HepG2 (cell line): ENCODE results near the gene CPHXL. TPM values are rescaled to one million over a fixed set of nuclear protein-coding genes. Genes with fewer than 3 reads are reported as not detected.

Source experiments
- ATAC-seq: fragments of 200-7000 bp; cut with Tn5 transposase; 3 replicates; pipeline ENCODE4 v1.9.1; 2020; ENCODE audit warnings: mild to moderate bottlenecking, moderate library complexity
- BruUV-seq: library from RNA; stranded (reverse); fragments of 400-500 nt; replicated peaks from 2 replicates; lab custom pipeline; 2021; lab: Mats Ljungman, UMichigan
- CTCF ChIA-PET: fragments of 300-600 bp; formaldehyde crosslinking; extraction: SDS; loops from one replicate; lab custom pipeline; 2021; ENCODE audit warnings: low total read pairs, inconsistent platforms, low intra/inter-chr PET ratio; lab: Yijun Ruan, JAX
- POLR2A ChIA-PET: fragments of 350-600 bp; sonication (Branson Sonifier 250); formaldehyde crosslinking; loops from one replicate; lab custom pipeline; 2020; ENCODE audit warnings: antibody characterized with exemption, inconsistent platforms; lab: Yijun Ruan, JAX
- DNase-seq: peaks from one replicate; pipeline ENCODE4 v3.0.0-alpha.2; 2015; ENCODE audit warnings: low spot score
- FAIRE-seq: peaks from 3 replicates; lab custom pipeline; 2011; peaks lifted over from hg19 to GRCh38; lab: Jason Lieb, UNC
- H2AFZ ChIP-seq: one replicate; pipeline ENCODE4 v1.6.1; 2011; ENCODE audit warnings: low read length, inconsistent platforms
- H3K27ac ChIP-seq: fragments of 300-600 bp; 3 replicates; pipeline ENCODE4 v1.8.0; 2011; ENCODE audit warnings: mixed run types, mild to moderate bottlenecking, mixed read lengths, low read length, inconsistent platforms; ENCODE audit not compliant: insufficient read depth; ENCODE audit errors: extremely low read length
- H3K27me3 ChIP-seq, 2 experiments: fragments of 200-600 bp in 1 of 2; 2 replicates in 1 of 2; 3 replicates in 1 of 2; pipeline versions ENCODE4 v1.6.0 to v1.8.0; 2011; ENCODE audit warnings: low read length in 2 of 2, mild to moderate bottlenecking in 2 of 2, moderate library complexity in 2 of 2, inconsistent platforms in 1 of 2; ENCODE audit not compliant: insufficient read depth in 2 of 2, control insufficient read depth in 1 of 2
- H3K36me3 ChIP-seq, 2 experiments: fragments of 200-600 bp in 1 of 2; replicated peaks in 1 of 2; 2 replicates in 1 of 2; 3 replicates in 1 of 2; pipeline versions ENCODE4 v1.5.1 to v1.8.0; 2011; ENCODE audit warnings: low read length in 2 of 2, inconsistent platforms in 1 of 2; ENCODE audit not compliant: insufficient read depth in 2 of 2, control insufficient read depth in 1 of 2
- H3K4me1 ChIP-seq: 2 replicates; pipeline ENCODE4 v1.5.1; 2012; ENCODE audit warnings: low read length, inconsistent platforms; ENCODE audit not compliant: insufficient read depth
- H3K4me2 ChIP-seq: 2 replicates; pipeline ENCODE4 v1.6.0; 2011; ENCODE audit warnings: low read depth, low read length, inconsistent platforms
- H3K4me3 ChIP-seq, 3 experiments: fragments of 200-600 bp in 1 of 3; sonication (generic), shearing (Covaris generic) in 1 of 3; replicated peaks in 1 of 3; 2 replicates each; pipeline ENCODE4 v1.5.1; 2011 to 2016; ENCODE audit warnings: low read length in 3 of 3, inconsistent platforms in 2 of 3, low read depth in 2 of 3, mild to moderate bottlenecking in 2 of 3, control low read depth in 1 of 3, mixed read lengths in 1 of 3; ENCODE audit not compliant: insufficient read depth in 1 of 3
- H3K79me2 ChIP-seq: one replicate; pipeline ENCODE4 v1.6.1; 2011; ENCODE audit warnings: low read length, inconsistent platforms; ENCODE audit not compliant: insufficient read depth
- H3K9ac ChIP-seq: 2 replicates; pipeline ENCODE4 v1.6.0; 2011; ENCODE audit warnings: mild to moderate bottlenecking, low read depth, low read length, inconsistent platforms; ENCODE audit not compliant: insufficient read depth
- H3K9me3 ChIP-seq: 2 replicates; pipeline ENCODE4 v1.5.1; 2012; ENCODE audit warnings: mild to moderate bottlenecking, low read length
- H4K20me1 ChIP-seq: 2 replicates; pipeline ENCODE4 v1.6.0; 2011; ENCODE audit warnings: inconsistent platforms, mild to moderate bottlenecking, low read length, moderate library complexity; ENCODE audit not compliant: insufficient read depth
- CBX5 ChIP-seq: sonication (generic); formaldehyde crosslinking; IDR thresholded peaks from 2 replicates; pipeline ENCODE4 v1.4.0; 2020; ENCODE audit warnings: missing genetic modification reagents, borderline replicate concordance
- CEBPZ ChIP-seq: IDR thresholded peaks from 2 replicates; pipeline ENCODE4 v1.6.1; 2012; ENCODE audit warnings: low read length, improper control_type of control experiment
- FOXM1 ChIP-seq: sonication (generic); formaldehyde crosslinking; IDR thresholded peaks from 2 replicates; pipeline ENCODE4 v1.5.0; 2020; ENCODE audit warnings: missing genetic modification reagents
- GPBP1L1 ChIP-seq: sonication (generic); formaldehyde crosslinking; IDR thresholded peaks from 2 replicates; pipeline ENCODE4 v1.5.0; 2020; ENCODE audit warnings: mild to moderate bottlenecking, missing genetic modification reagents
- MEF2D ChIP-seq: sonication (generic); formaldehyde crosslinking; IDR thresholded peaks from 2 replicates; pipeline ENCODE4 v1.5.1; 2020; ENCODE audit warnings: mild to moderate bottlenecking, missing genetic modification reagents
- PAX8 ChIP-seq: sonication (generic); formaldehyde crosslinking; IDR thresholded peaks from 2 replicates; pipeline ENCODE4 v1.8.0; 2022; ENCODE audit warnings: mild to moderate bottlenecking, missing genetic modification reagents, borderline replicate concordance
- PITX1 ChIP-seq: sonication (generic); formaldehyde crosslinking; IDR thresholded peaks from 2 replicates; pipeline ENCODE4 v1.5.1; 2020; ENCODE audit warnings: mild to moderate bottlenecking, missing genetic modification reagents
- SP140L ChIP-seq: sonication (generic); formaldehyde crosslinking; IDR thresholded peaks from 2 replicates; pipeline ENCODE4 v1.4.0; 2020; ENCODE audit warnings: missing genetic modification reagents, borderline replicate concordance
- TBP ChIP-seq: sonication (generic); formaldehyde crosslinking; IDR thresholded peaks from 2 replicates; pipeline ENCODE4 v1.5.0; 2020; ENCODE audit warnings: missing genetic modification reagents
- THYN1 ChIP-seq: sonication (generic); formaldehyde crosslinking; IDR thresholded peaks from 2 replicates; pipeline ENCODE4 v1.8.1; 2023; ENCODE audit warnings: low read depth, mild to moderate bottlenecking, moderate library complexity, missing genetic modification reagents, borderline replicate concordance
- ZNF205 ChIP-seq: IDR thresholded peaks from 2 replicates; pipeline ENCODE4 v1.6.1; 2018; ENCODE audit warnings: missing biosample characterization, missing genetic modification reagents
- ZNF230 ChIP-seq: sonication (generic); formaldehyde crosslinking; IDR thresholded peaks from 2 replicates; pipeline ENCODE4 v1.4.0; 2020; ENCODE audit warnings: mild to moderate bottlenecking, missing genetic modification reagents
- WGBS: methylation state at CpG from one replicate; pipeline ENCODE4 v1.1.6; 2017; ENCODE audit warnings: low lambda C conversion rate; 5-methylcytosine and 5-hydroxymethylcytosine counted together
- in situ Hi-C: cut with HindIII; loops from 2 replicates; pipeline ENCODE4 v1.10.0; 2017; ENCODE audit warnings: low pct_unique_long_range_greater_than_20kb; ENCODE audit not compliant: extremely low pct_ligation_motif_present
- intact Hi-C: fragments of 100-400 bp; cut with micrococcal nuclease; formaldehyde crosslinking; loops from one replicate; pipeline ENCODE4 v1.10.0; 2022; ENCODE audit not compliant: unreplicated experiment
- polyA plus RNA-seq, 8 experiments: library from polyadenylated mRNA; depleted of rRNA in 3 of 8; stranded (reverse) in 7 of 8; unstranded in 1 of 8; fragments of >200 nt; fragmentation: Illumina TruSeq in 4 of 8; extraction: Trizol in 4 of 8; gene quantifications; 2 replicates each; pipeline versions ENCODE4 v1.2.1 to v1.2.3, GENCODE V29; 2011 to 2016; ENCODE audit warnings: low read depth in 4 of 8, missing spikeins in 1 of 8, mixed read lengths in 1 of 8; ENCODE audit not compliant: insufficient read depth in 1 of 8
- total RNA-seq, 5 experiments: library from RNA; depleted of rRNA; stranded (reverse); fragments of >200 nt; fragmentation: Illumina TruSeq; extraction: Trizol; gene quantifications; 2 replicates each; pipeline ENCODE4 v1.2.3, GENCODE V29; 2016; ENCODE audit warnings: low read depth in 1 of 5

CPHXL gene
- total and polyA plus RNA-seq, 2 of the 13 experiments (the other 11 are each of a cell fraction or from before 2014, with no cell fraction given), result not detected

GRCh38 chr16:75682308-75682707 is 44.0 kb downstream of the CPHXL start (continued):
- no peak for TF ChIP-seq ZNF230
- TF ChIP-seq PAX8, result no peak
- TF ChIP-seq FOXM1, result no peak
- no peak for TF ChIP-seq GPBP1L1 (CRISPR knock-in tag)
- no peak for TF ChIP-seq TBP (CRISPR knock-in tag)
- no peak for TF ChIP-seq SP140L (CRISPR knock-in tag)
- TF ChIP-seq CEBPZ, result no peak
- no peak for TF ChIP-seq PITX1 (CRISPR knock-in tag)
- TF ChIP-seq MEF2D (CRISPR knock-in tag), result no peak

- FAIRE-seq (no peak), DNase-seq (no peak), ATAC-seq (no peak)
- CTCF ChIA-PET, result no interaction called here
- no peak overlapping the region for H3K27ac ChIP-seq
- H3K4me2 ChIP-seq, result no peak overlapping the region
- POLR2A ChIA-PET, result no interaction called here
- no peak overlapping the region for H2AFZ ChIP-seq
- in situ Hi-C loops, result no loop called here
- H3K9me3 ChIP-seq, result peaks cover under 1% of the 10 kb centered on the region; the same call in 1 of the 2 replicates
- intact Hi-C loops, result no loop called here
- no peak overlapping the region for H3K9ac ChIP-seq
- no TSS peak for BruUV-seq
- TF ChIP-seq ZNF205 (CRISPR knock-in tag), result no peak
- no peak for TF ChIP-seq CBX5 (CRISPR knock-in tag)
- TF ChIP-seq THYN1 (CRISPR knock-in tag), result no peak
- H3K4me3 ChIP-seq, result no peak overlapping the region
- 50% methylated on average over 5 of the region's 5 CpGs for WGBS
- no peaks in the 10 kb centered on the region for H3K36me3 ChIP-seq
- no peaks in the 10 kb centered on the region for H4K20me1 ChIP-seq
- H3K79me2 ChIP-seq, result no peaks in the 10 kb centered on the region
- peaks cover 10% of the 10 kb centered on the region for H3K4me1 ChIP-seq
- no peaks in the 10 kb centered on the region; a peak in 1 of 5 replicates for H3K27me3 ChIP-seq
Measured at GRCh38 chr16:75679366-75679765, 46.9 kb downstream of the CPHXL start.
